Activated CD4-positive, alpha-beta memory T cell treated with anti-CD3 and anti-CD28 coated beads for 36 hours (primary cell): ENCODE measurements around the gene AURKAIP1. TPM values are rescaled to one million over a fixed set of nuclear protein-coding genes. Genes with fewer than 3 reads are reported as not detected.

Experiments used
- CTCF ChIA-PET: fragments of 350-600 bp; sonication (Branson Sonifier 250); formaldehyde crosslinking; loops from one replicate; lab custom pipeline; 2021; ENCODE audit warnings: antibody characterized with exemption, inconsistent platforms; lab: Charles Lee
- POLR2A ChIA-PET: fragments of 350-600 bp; sonication (Branson Sonifier 250); formaldehyde crosslinking; loops from one replicate; lab custom pipeline; 2021; ENCODE audit warnings: antibody characterized with exemption; lab: Charles Lee
- DNase-seq: peaks from one replicate; pipeline ENCODE4 v3.0.0-alpha.2; 2020
- H3K27ac Mint-ChIP-seq: one replicate; pipeline ENCODE4 v1.8.0; 2021; ENCODE audit warnings: mixed read lengths
- H3K27me3 Mint-ChIP-seq: one replicate; pipeline ENCODE4 v1.8.0; 2021; ENCODE audit warnings: mixed read lengths
- H3K36me3 Mint-ChIP-seq: one replicate; pipeline ENCODE4 v1.8.0; 2021; ENCODE audit warnings: mixed read lengths
- H3K4me1 Mint-ChIP-seq: one replicate; pipeline ENCODE4 v1.8.0; 2021; ENCODE audit warnings: low read depth, mixed read lengths
- H3K4me3 Mint-ChIP-seq: one replicate; pipeline ENCODE4 v1.8.0; 2021; ENCODE audit warnings: mild to moderate bottlenecking, mixed read lengths
- H3K9me3 Mint-ChIP-seq: one replicate; pipeline ENCODE4 v1.8.0; 2021; ENCODE audit warnings: mixed read lengths
- intact Hi-C: fragments of 100-400 bp; cut with micrococcal nuclease; formaldehyde crosslinking; loops from one replicate; pipeline ENCODE4 v1.15.1; 2023
- total RNA-seq, 2 experiments: library from RNA; stranded (reverse); gene quantifications; one replicate each; pipeline ENCODE4 v1.2.3, GENCODE V29; 2021

The AURKAIP1 gene
- total RNA-seq, 2 experiments from 2014 or later: 124 to 131 TPM

GRCh38 chr1:1356166-1356795 lies 18.7 kb downstream of the AURKAIP1 start:
- no peaks in the 10 kb centered on the region for H3K36me3 Mint-ChIP-seq

GRCh38 chr1:1355416-1355815 lies 19.6 kb downstream of the AURKAIP1 start:
- Mint-ChIP-seq H3K36me3 (no peaks in the 10 kb centered on the region), H3K27ac (no peak overlapping the region), H3K27me3 (peaks cover 31% of the 10 kb centered on the region), H3K4me3 (no peak overlapping the region), H3K9me3 (no peaks in the 10 kb centered on the region), H3K4me1 (peaks cover 6% of the 10 kb centered on the region)
- intact Hi-C loops: no loop called here
- CTCF ChIA-PET: no interaction called here
- POLR2A ChIA-PET: interaction anchor here (1.2 kb wide), 1 partner anchor 13 kb away, joined by 3 read pairs; no protein-coding TSS in a partner anchor
- no peak for DNase-seq

More at GRCh38 chr1:1356166-1356795, 18.7 kb downstream of the AURKAIP1 start:
- Mint-ChIP-seq H3K27ac (no peak overlapping the region), H3K27me3 (peaks cover 31% of the 10 kb centered on the region), H3K4me3 (no peak overlapping the region), H3K9me3 (no peaks in the 10 kb centered on the region), H3K4me1 (peaks cover 6% of the 10 kb centered on the region)
- ChIA-PET POLR2A (no interaction called here), CTCF (no interaction called here)
- DNase-seq: no peak
- intact Hi-C loops: no loop called here

- intact Hi-C loops: no loop called here
- ChIA-PET CTCF (no interaction called here), POLR2A (interaction anchor here (1.2 kb wide), 2 partner anchors 14 to 21 kb away, joined by 3 to 6 read pairs; partner anchors contain the start of gene AURKAIP1)
- DNase-seq: no peak
- Mint-ChIP-seq H3K27me3 (peaks cover 31% of the 10 kb centered on the region), H3K36me3 (no peaks in the 10 kb centered on the region), H3K4me1 (peaks cover 6% of the 10 kb centered on the region), H3K27ac (no peak overlapping the region), H3K4me3 (no peak overlapping the region), H3K9me3 (no peaks in the 10 kb centered on the region)
Measured at GRCh38 chr1:1354271-1355247, 20.4 kb downstream of the AURKAIP1 start.

DNA sequence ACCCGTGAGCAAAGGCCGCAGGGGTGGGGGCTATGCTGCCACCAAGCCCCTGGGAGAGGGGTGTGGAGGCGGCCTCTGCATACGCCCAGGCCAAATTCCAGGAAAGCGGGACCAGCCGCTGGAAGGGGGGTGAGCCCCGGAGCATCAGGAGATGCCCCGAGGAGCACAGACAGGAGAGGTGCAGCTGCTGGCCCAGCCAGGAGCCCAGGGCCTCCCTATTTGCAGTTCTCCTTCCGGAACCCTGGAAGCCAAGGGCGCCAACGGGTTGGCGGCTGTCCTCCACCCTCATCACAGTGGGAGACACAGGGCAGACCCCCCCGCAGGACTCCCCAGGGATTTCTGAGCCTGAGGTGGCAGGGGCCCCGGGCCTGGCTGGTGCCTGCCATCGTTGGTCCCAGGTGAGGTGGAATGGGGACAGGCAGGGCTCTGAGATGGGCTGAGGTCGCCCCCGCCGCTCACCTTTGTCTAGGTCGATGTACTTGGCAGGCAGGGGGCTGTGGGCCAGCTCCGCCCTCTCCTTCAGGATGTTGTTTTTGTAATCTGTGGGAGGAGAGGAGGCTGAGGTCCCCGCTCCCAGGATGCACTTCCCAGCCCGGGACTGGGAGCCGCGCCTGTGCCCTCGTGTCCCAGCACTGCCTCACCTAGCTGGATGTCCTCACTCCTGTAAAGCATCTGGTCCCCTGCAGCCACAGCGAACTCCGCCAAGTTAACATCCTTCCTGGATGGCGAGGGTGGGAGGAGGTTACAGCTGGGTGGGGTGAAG lies 21.4 kb downstream of the AURKAIP1 start:
- H3K9me3 Mint-ChIP-seq: no peaks in the 10 kb centered on the region
- H3K36me3 Mint-ChIP-seq: no peaks in the 10 kb centered on the region
- no peak overlapping the region for H3K4me3 Mint-ChIP-seq
- no peak for DNase-seq
- peaks cover 31% of the 10 kb centered on the region for H3K27me3 Mint-ChIP-seq
- H3K27ac Mint-ChIP-seq: no peak overlapping the region
- CTCF ChIA-PET: interaction anchor here (2.5 kb wide), 1 partner anchor 19 kb away, joined by 10 read pairs; no protein-coding TSS in a partner anchor
- H3K4me1 Mint-ChIP-seq: peaks cover 2% of the 10 kb centered on the region
- POLR2A ChIA-PET: interaction anchor here (1.2 kb wide), 1 partner anchor 22 kb away, joined by 6 read pairs; the partner anchor contains the start of gene AURKAIP1
- intact Hi-C loops: no loop called here

DNA sequence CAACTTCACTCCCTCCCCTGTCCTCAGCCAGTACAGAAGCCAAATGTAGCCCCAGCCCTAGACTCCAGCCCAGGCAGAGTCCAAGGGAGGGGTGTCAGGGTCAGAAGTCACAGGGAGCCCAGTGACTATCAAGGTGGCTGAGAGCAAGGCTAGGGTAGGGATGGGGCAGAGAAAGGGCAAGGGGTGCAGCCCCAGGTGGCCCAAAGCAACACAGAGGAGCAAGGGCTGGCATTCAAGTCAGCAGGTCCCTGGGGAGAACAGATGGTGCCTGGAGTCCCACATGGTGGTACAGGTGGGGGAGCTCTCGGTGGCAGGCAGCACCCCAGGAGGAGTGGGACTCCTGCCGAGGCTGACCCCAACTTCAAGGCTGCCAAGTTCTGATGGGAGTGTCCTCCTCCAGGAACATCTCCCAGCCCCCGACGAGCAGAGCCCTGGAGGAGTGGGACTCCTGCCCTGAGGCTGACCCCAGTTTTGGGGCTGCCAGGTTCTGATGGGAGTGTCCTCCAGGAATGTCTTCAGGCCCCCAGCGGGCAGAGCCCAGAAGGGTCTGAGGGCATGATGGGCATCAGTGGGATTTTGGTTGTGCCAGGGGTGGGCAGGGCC lies 22.1 kb downstream of the AURKAIP1 start:
- POLR2A ChIA-PET: no interaction called here
- peak overlapping the region; percentile 30 for H3K27ac Mint-ChIP-seq
- intact Hi-C loops: no loop called here
- H3K9me3 Mint-ChIP-seq: no peaks in the 10 kb centered on the region
- no peaks in the 10 kb centered on the region for H3K36me3 Mint-ChIP-seq
- peak overlapping the region; percentile 35 for H3K4me3 Mint-ChIP-seq
- no peak for DNase-seq
- CTCF ChIA-PET: interaction anchor here (2.5 kb wide), 1 partner anchor 19 kb away, joined by 10 read pairs; no protein-coding TSS in a partner anchor
- H3K27me3 Mint-ChIP-seq: peaks cover 31% of the 10 kb centered on the region
- H3K4me1 Mint-ChIP-seq: peaks cover 6% of the 10 kb centered on the region

DNA sequence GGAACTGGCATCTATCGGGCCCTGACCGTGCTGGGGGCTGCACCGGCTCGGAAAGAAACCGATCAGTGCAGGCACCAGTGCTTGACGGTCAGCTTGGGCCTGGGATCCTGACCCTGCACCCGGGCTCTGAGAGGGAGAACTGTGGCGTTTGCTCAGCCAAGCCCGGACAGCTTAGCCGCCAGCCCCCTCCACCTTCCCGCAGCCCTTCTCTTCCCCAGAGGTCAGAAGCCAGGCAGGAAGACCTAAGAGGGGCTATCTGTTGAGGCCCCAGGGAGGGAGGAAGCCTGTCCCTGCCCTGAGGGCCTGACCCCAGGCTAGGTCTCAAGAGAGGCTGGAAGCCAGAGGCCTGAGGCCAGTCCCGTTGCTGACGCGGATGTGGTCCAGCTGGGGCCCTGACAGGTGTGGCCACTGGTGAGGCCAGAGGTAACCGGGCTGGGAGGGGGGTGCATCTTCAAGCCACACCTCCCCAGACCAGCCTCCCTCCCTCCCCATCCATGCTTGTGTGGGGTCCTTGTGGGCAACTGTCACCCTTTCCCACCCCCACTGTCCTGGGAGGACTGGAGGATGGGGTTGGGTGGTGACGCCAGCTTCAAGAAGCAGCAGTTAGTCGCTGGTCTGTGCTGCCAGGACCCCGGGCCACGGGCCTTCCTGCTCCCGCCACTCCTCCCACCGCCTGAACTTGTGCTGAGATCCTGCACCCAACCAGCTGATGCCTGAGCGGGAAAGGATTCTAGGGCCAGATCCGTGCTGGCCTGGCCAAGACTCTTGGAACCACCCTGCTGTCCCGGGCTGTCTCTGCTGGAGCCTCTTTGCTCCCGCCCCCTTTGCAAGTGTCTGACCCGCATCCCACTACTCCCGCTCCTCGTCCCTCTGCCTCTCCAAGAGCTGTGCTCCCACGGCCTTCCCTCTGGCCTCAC lies 23.2 kb downstream of the AURKAIP1 start:
- intact Hi-C loops: no loop called here
- POLR2A ChIA-PET: no interaction called here

GRCh38 chr1:1349256-1350012 lies 25.6 kb downstream of the AURKAIP1 start, which contains the start of gene DVL1:
TSS of gene DVL1 (minus strand) at chr1:1349418. CDS start at chr1:1349065, 353 bp downstream.
- POLR2A ChIA-PET: no interaction called here
- H3K27ac Mint-ChIP-seq: no peak within 1 kb of the TSS

More for the DNA sequence above, 23.2 kb downstream of the AURKAIP1 start:
- CTCF ChIA-PET: interaction anchor here (1.0 to 2.5 kb wide), 2 partner anchors 20 to 23 kb away, joined by 4 to 10 read pairs; partner anchors contain the start of gene AURKAIP1
- Mint-ChIP-seq H3K4me1 (peaks cover 14% of the 10 kb centered on the region), H3K36me3 (no peaks in the 10 kb centered on the region), H3K27ac (no peak overlapping the region), H3K4me3 (peak overlapping the region; percentile 35), H3K27me3 (peaks cover 25% of the 10 kb centered on the region), H3K9me3 (no peaks in the 10 kb centered on the region)
- DNase-seq: no peak

DNA sequence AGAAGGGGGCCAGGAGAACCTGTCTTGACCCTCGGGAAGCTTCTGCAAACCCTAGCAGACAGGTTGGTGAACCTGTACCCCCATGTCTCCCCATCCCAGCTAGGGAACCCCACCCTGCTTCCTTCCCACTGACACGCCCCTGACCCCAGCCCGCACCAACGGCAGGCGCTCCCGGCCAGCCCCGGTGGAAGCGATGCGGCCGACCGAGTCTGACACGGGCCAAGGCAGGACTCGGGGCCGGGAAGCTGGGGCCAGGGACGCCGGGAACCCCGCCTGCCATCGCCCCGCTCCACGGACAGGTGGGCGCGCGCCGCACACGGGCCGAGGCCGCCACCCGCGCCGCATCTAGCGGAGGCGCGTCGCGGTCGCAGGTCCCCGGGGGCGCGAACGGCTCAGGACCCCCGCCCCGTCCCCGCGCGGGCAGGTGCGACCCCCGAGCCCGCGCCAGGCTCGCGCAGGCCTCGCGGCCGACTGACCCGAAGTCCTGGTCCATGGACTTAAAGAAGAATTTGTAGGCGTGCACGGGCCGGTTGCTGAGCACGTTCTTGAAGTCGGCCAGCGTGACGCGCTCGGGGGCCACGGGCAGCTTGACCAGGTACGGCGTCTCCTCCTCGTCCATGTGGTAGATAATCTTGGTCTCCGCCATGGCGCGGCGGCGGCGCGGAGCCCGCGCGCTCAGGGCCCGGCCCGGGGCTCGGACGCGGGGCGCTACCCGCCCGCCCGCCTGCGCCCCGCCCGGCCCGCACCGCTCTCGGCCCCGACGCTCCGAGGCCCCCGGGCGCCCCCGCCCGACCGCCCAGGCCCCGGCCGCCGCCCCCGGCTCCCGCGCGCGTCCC lies 26.4 kb downstream of the AURKAIP1 start:
- H3K4me1 Mint-ChIP-seq: peaks cover 20% of the 10 kb centered on the region
- intact Hi-C loops: loop anchor here (1.0 kb wide), 2 partner anchors 27 to 40 kb away; partner anchors contain the start of genes AURKAIP1 and PUSL1

More at GRCh38 chr1:1349256-1350012, 25.6 kb downstream of the AURKAIP1 start, which contains the start of gene DVL1:
- intact Hi-C loops: loop anchor here (1.0 kb wide), 2 partner anchors 26 to 41 kb away; partner anchors contain the start of genes AURKAIP1 and PUSL1
- CTCF ChIA-PET: no interaction called here
- Mint-ChIP-seq H3K9me3 (no peaks in the 10 kb centered on the region), H3K36me3 (no peaks in the 10 kb centered on the region), H3K27me3 (peaks cover 25% of the 10 kb centered on the region), H3K4me1 (peaks cover 22% of the 10 kb centered on the region), H3K4me3 (peak within 1 kb of the TSS; percentile 74)
- DNase-seq: peak; percentile 72

More for the DNA sequence above, 26.4 kb downstream of the AURKAIP1 start:
- peak; percentile 27 for DNase-seq
- ChIA-PET CTCF (interaction anchor here (0.9 to 2.4 kb wide), 7 partner anchors 21 to 227 kb away, joined by 3 to 10 read pairs (median 5); partner anchors contain the start of gene CCNL2), POLR2A (no interaction called here)
- Mint-ChIP-seq H3K36me3 (no peaks in the 10 kb centered on the region), H3K9me3 (no peaks in the 10 kb centered on the region), H3K4me3 (peak overlapping the region; percentile 74), H3K27me3 (peaks cover 19% of the 10 kb centered on the region), H3K27ac (no peak overlapping the region)
